ENCODE data around the gene FAM180A.

DNA sequence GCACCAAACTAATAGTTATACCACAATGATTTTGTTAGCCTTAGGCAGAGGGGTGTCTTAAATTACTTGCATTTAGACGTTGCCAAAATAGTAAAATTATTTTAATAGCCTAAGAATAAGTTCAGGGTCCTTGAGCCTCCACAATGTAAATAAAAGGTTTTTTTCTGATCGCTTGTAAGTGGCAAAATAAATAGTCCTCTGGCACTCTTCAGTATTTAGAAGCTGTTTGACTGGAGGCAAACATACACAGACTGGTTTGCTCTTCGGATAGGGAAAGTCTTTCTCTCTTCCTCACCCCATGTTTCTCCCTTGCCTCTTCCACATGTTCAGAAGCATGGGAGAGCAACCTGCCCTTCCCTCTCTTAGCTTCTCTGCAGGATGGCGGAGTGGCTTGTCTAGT lies 49.5 kb upstream of the FAM180A start:
- TF ChIP-seq, protein P1, sequence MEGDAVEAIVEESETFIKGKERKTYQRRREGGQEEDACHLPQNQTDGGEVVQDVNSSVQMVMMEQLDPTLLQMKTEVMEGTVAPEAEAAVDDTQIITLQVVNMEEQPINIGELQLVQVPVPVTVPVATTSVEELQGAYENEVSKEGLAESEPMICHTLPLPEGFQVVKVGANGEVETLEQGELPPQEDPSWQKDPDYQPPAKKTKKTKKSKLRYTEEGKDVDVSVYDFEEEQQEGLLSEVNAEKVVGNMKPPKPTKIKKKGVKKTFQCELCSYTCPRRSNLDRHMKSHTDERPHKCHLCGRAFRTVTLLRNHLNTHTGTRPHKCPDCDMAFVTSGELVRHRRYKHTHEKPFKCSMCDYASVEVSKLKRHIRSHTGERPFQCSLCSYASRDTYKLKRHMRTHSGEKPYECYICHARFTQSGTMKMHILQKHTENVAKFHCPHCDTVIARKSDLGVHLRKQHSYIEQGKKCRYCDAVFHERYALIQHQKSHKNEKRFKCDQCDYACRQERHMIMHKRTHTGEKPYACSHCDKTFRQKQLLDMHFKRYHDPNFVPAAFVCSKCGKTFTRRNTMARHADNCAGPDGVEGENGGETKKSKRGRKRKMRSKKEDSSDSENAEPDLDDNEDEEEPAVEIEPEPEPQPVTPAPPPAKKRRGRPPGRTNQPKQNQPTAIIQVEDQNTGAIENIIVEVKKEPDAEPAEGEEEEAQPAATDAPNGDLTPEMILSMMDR (optimal IDR thresholded peaks at IDR 0.05 in 1 of 3, IDR thresholded peaks at IDR 0.05 in 1 of 3, conservative IDR thresholded peaks at IDR 0.05 in 1 of 3; ENCODE audit: extremely low read depth in 1 of 3, insufficient read depth in 2 of 3, low read length in 3 of 3): no peak
- no peak for TF ChIP-seq EZH2 (IDR thresholded peaks at IDR 0.05; ENCODE audit: low read length)

Data from keratinocyte (primary cell).